SH-SY5Y (cell line): ENCODE results near the gene CYP27C1.

Experiments
- GATA2 ChIP-seq: IDR thresholded peaks from 2 replicates; pipeline ENCODE4 v1.6.1; 2011; ENCODE audit warnings: mild to moderate bottlenecking, low read depth, low read length
- GATA3 ChIP-seq: IDR thresholded peaks from 2 replicates; pipeline ENCODE4 v1.6.1; 2011; ENCODE audit warnings: low read depth, mild to moderate bottlenecking, low read length, moderate library complexity

DNA sequence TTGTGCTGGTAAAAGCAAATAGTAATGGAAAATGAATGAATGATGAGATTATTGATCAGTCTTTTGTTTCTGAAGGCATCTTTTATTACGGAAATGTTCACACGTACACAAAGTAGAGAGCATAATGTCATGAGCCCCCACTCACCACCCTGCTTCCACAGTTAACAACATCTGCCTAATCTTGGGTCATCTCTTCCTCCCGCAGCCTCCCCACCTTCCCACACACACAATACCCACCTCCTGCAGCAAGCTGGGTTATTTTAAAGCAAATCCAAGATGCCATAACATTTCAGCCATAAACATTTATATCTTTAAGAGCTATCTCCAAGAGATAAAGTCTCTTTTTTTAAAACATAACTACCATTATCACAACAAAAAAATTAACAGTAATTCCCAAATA is 36.3 kb downstream of the CYP27C1 start:
- TF ChIP-seq GATA2 (no peak), GATA3 (no peak)
